HG03469 (cell line): Measurements from ENCODE around the gene SAC3D1.
"Not testable (repeated sequence)": the region's sequence is repeated elsewhere in the genome, so short reads cannot be mapped to it uniquely, and the experiment has no call there.

Experiments used
- ATAC-seq: cut with Tn5 transposase; IDR thresholded peaks from one replicate; pipeline ENCODE4 v1.9.1; 2021; ENCODE audit warnings: mild to moderate bottlenecking, moderate library complexity, moderate number of reproducible peaks; ENCODE audit not compliant: unreplicated experiment

The SAC3D1 gene

GRCh38 chr11:65023502-65023901 is 17.5 kb upstream of the SAC3D1 start:
- ATAC-seq: not testable (repeated sequence)

- no peak for ATAC-seq
Measured at GRCh38 chr11:65026810-65027209, 14.2 kb upstream of the SAC3D1 start.

GRCh38 chr11:65027213-65028067 is 13.6 kb upstream of the SAC3D1 start, which contains the start of gene SNX15:
TSS of gene SNX15 (plus strand) at chr11:65027439. CDS start at chr11:65027538, 99 bp downstream.
- peak; percentile 48 for ATAC-seq

- no peak for ATAC-seq
Measured at GRCh38 chr11:65032216-65032615, 8.8 kb upstream of the SAC3D1 start.

GRCh38 chr11:65034423-65034822 is 6.6 kb upstream of the SAC3D1 start:
- ATAC-seq: no peak

GRCh38 chr11:65035579-65035978 is 5.4 kb upstream of the SAC3D1 start:
- no peak for ATAC-seq

GRCh38 chr11:65036931-65037330 is 4.1 kb upstream of the SAC3D1 start:
- ATAC-seq: no peak

- ATAC-seq: no peak
Measured at GRCh38 chr11:65040520-65040846, 527 bp upstream of the SAC3D1 start.

GRCh38 chr11:65042891-65043290 is 1.9 kb downstream of the SAC3D1 start:
- no peak for ATAC-seq

GRCh38 chr11:65043881-65044501 is 3.0 kb downstream of the SAC3D1 start:
- ATAC-seq: no peak

GRCh38 chr11:65045061-65045460 is 4.1 kb downstream of the SAC3D1 start:
- no peak for ATAC-seq

- ATAC-seq: no peak
Measured at GRCh38 chr11:65045728-65046127, 4.7 kb downstream of the SAC3D1 start.

- no peak for ATAC-seq
Measured at GRCh38 chr11:65047581-65048422, 6.8 kb downstream of the SAC3D1 start.

GRCh38 chr11:65051398-65051858 is 10.4 kb downstream of the SAC3D1 start:
- ATAC-seq: no peak

- no peak for ATAC-seq
Measured at GRCh38 chr11:65053827-65054508, 13.0 kb downstream of the SAC3D1 start.

- no peak for ATAC-seq
Measured at GRCh38 chr11:65055538-65055937, 14.5 kb downstream of the SAC3D1 start.

- no peak for ATAC-seq
Measured at GRCh38 chr11:65056999-65057398, 16.0 kb downstream of the SAC3D1 start.

GRCh38 chr11:65057526-65057925 is 16.5 kb downstream of the SAC3D1 start:
- ATAC-seq: no peak

GRCh38 chr11:65058012-65058411 is 17.0 kb downstream of the SAC3D1 start:
- ATAC-seq: no peak

GRCh38 chr11:65058419-65059054 is 17.5 kb downstream of the SAC3D1 start, which contains the start of gene NAALADL1:
TSS of gene NAALADL1 (minus strand) at chr11:65058553. CDS start at chr11:65058521, 32 bp downstream.
- no peak for ATAC-seq
